NCI-H2029 (cell line): ENCODE data around the gene NBPF10.
"Not testable (repeated sequence)": the region's sequence is repeated elsewhere in the genome, so short reads cannot be mapped to it uniquely, and the experiment has no call there.

Experiments used
- DNase-seq: peaks from one replicate; lab custom pipeline; 2025; lab: John Stamatoyannopoulos, UW

Gene NBPF10

GRCh38 chr1:146144465-146144864, at the start of gene NBPF10:
Gene NBPF10, minus strand, starts transcription at chr1:146144804. Its CDS starts 35 bp downstream, at chr1:146144769.
- DNase-seq = not testable (repeated sequence)

- not testable (repeated sequence) for DNase-seq
Measured at GRCh38 chr1:146174531-146174930, 29.9 kb upstream of the NBPF10 start.

- DNase-seq = not testable (repeated sequence)
Measured at GRCh38 chr1:146167740-146168139, 23.1 kb upstream of the NBPF10 start.

- not testable (repeated sequence) for DNase-seq
Measured at GRCh38 chr1:146167273-146167672, 22.7 kb upstream of the NBPF10 start.
